DND-41 (cell line): ENCODE measurements around the gene PRKAG2.

ENCODE experiments used
- CTCF ChIP-seq: IDR thresholded peaks from 2 replicates; pipeline ENCODE4 v1.5.1; 2012; ENCODE audit warnings: borderline replicate concordance, low read length, moderate library complexity, mild to moderate bottlenecking; ENCODE audit not compliant: poor library complexity, severe bottlenecking; ENCODE audit errors: extremely low read depth
- EZH2 ChIP-seq: IDR thresholded peaks from 3 replicates; pipeline ENCODE4 v1.6.1; 2012; ENCODE audit warnings: borderline replicate concordance, low read depth, mild to moderate bottlenecking, moderate library complexity, low read length, inconsistent platforms; ENCODE audit not compliant: severe bottlenecking

GRCh38 chr7:151665368-151665767 lies 211.5 kb downstream of the PRKAG2 start:
- TF ChIP-seq CTCF: no peak
- no peak for TF ChIP-seq EZH2
